A673 (cell line): ENCODE data around the gene FRAS1. TPM values are rescaled to one million over a fixed set of nuclear protein-coding genes. Genes with fewer than 3 reads are reported as not detected.

Source experiments
- BruUV-seq: library from RNA; stranded (reverse); fragments of 400-500 nt; replicated peaks from 2 replicates; lab custom pipeline; 2021; lab: Mats Ljungman, UMichigan
- CTCF ChIA-PET: fragments of 300-600 bp; sonication (Branson Sonifier 250); formaldehyde crosslinking; loops from one replicate; lab custom pipeline; 2022; ENCODE audit warnings: antibody characterized with exemption; lab: Charles Lee
- POLR2A ChIA-PET: fragments of 300-600 bp; sonication (Branson Sonifier 250); formaldehyde crosslinking; loops from one replicate; lab custom pipeline; 2022; ENCODE audit warnings: antibody characterized with exemption; ENCODE audit not compliant: low non-redundant PET; lab: Charles Lee
- DNase-seq: peaks from one replicate; pipeline ENCODE4 v3.0.0-alpha.2; 2015; ENCODE audit warnings: low spot score
- H3K27ac ChIP-seq: fragments of 200-600 bp; sonication (generic); 2 replicates; pipeline ENCODE4 v1.5.1; 2016; ENCODE audit warnings: mixed run types, low read depth, mild to moderate bottlenecking, mixed read lengths, antibody characterized with exemption, low read length; ENCODE audit not compliant: poor library complexity, severe bottlenecking
- H3K27me3 ChIP-seq: fragments of 200-600 bp; sonication (generic); replicated peaks from 2 replicates; pipeline ENCODE4 v1.6.1; 2017; ENCODE audit warnings: mixed run types, low read depth, mild to moderate bottlenecking, mixed read lengths, antibody characterized with exemption, low read length; ENCODE audit not compliant: insufficient read depth, poor library complexity
- H3K36me3 ChIP-seq: fragments of 200-600 bp; sonication (generic); 2 replicates; pipeline ENCODE4 v1.6.1; 2016; ENCODE audit warnings: mixed run types, mild to moderate bottlenecking, mixed read lengths, antibody characterized with exemption, low read length; ENCODE audit not compliant: insufficient read depth, poor library complexity, severe bottlenecking
- H3K4me1 ChIP-seq: fragments of 200-600 bp; sonication (generic); 2 replicates; pipeline ENCODE4 v1.6.1; 2017; ENCODE audit warnings: mixed run types, mild to moderate bottlenecking, mixed read lengths, antibody characterized with exemption, low read length; ENCODE audit not compliant: insufficient read depth, poor library complexity, severe bottlenecking
- H3K4me3 ChIP-seq: fragments of 200-600 bp; sonication (generic); 2 replicates; pipeline ENCODE4 v1.5.1; 2016; ENCODE audit warnings: low read depth, mixed run types, mild to moderate bottlenecking, mixed read lengths, low read length; ENCODE audit not compliant: poor library complexity, severe bottlenecking
- H3K9me3 ChIP-seq: fragments of 200-600 bp; sonication (generic); 2 replicates; pipeline ENCODE4 v1.6.1; 2016; ENCODE audit warnings: mixed run types, low read depth, mild to moderate bottlenecking, mixed read lengths, antibody characterized with exemption, low read length; ENCODE audit not compliant: poor library complexity, severe bottlenecking
- CTCF ChIP-seq: fragments of 300-800, 200-600 bp; sonication (generic); conservative IDR thresholded peaks from 2 replicates; pipeline ENCODE4 v1.5.1; 2017; ENCODE audit warnings: low read depth, mild to moderate bottlenecking, antibody characterized with exemption, low read length, moderate library complexity, mixed read lengths
- EZH2 ChIP-seq: fragments of 200-600 bp; sonication (generic); IDR thresholded peaks from 2 replicates; pipeline ENCODE4 v1.6.1; 2017; ENCODE audit warnings: borderline replicate concordance, low read depth, mild to moderate bottlenecking, mixed read lengths, antibody characterized with exemption, low read length; ENCODE audit not compliant: poor library complexity, severe bottlenecking
- intact Hi-C: fragments of 100-400 bp; cut with micrococcal nuclease; formaldehyde crosslinking; loops from one replicate; pipeline ENCODE4 v1.10.0; 2022; ENCODE audit not compliant: unreplicated experiment
- total RNA-seq: library from RNA; stranded (reverse); gene quantifications from 2 replicates; pipeline ENCODE4 v1.2.3, GENCODE V29; 2021

Gene FRAS1
- total RNA-seq, 1 experiment from 2014 or later, result 0.06 TPM

GRCh38 chr4:78296261-78296660 lies 239.1 kb downstream of the FRAS1 start:
- ChIA-PET CTCF (no interaction called here), POLR2A (no interaction called here)
- intact Hi-C loops, result no loop called here
- H3K27ac ChIP-seq, result no peak overlapping the region
- no peaks in the 10 kb centered on the region for H3K9me3 ChIP-seq
- H3K36me3 ChIP-seq, result no peaks in the 10 kb centered on the region
- BruUV-seq, result no TSS peak
- H3K4me1 ChIP-seq, result no peaks in the 10 kb centered on the region
- TF ChIP-seq CTCF, result no peak
- no peak for TF ChIP-seq EZH2
- H3K27me3 ChIP-seq, result no peaks in the 10 kb centered on the region
- no peak for DNase-seq
- H3K4me3 ChIP-seq, result no peak overlapping the region

- ChIA-PET POLR2A (no interaction called here), CTCF (no interaction called here)
- H3K9me3 ChIP-seq, result no peaks in the 10 kb centered on the region
- no peak overlapping the region for H3K4me3 ChIP-seq
- intact Hi-C loops, result no loop called here
- TF ChIP-seq EZH2, result no peak
- TF ChIP-seq CTCF, result no peak
- DNase-seq, result no peak
- BruUV-seq, result no TSS peak
- no peaks in the 10 kb centered on the region for H3K36me3 ChIP-seq
- no peaks in the 10 kb centered on the region for H3K4me1 ChIP-seq
- H3K27me3 ChIP-seq, result no peaks in the 10 kb centered on the region
- no peak overlapping the region for H3K27ac ChIP-seq
Observed at GRCh38 chr4:78297116-78297800, 240.1 kb downstream of the FRAS1 start.

- no TSS peak for BruUV-seq
- TF ChIP-seq EZH2 (no peak), CTCF (no peak)
- no peaks in the 10 kb centered on the region for H3K27me3 ChIP-seq
- DNase-seq, result no peak
- CTCF ChIA-PET, result no interaction called here
- no peaks in the 10 kb centered on the region for H3K4me1 ChIP-seq
- intact Hi-C loops, result no loop called here
- no peak overlapping the region for H3K27ac ChIP-seq
- no peak overlapping the region for H3K4me3 ChIP-seq
- no peaks in the 10 kb centered on the region for H3K9me3 ChIP-seq
- POLR2A ChIA-PET, result no interaction called here
- no peaks in the 10 kb centered on the region for H3K36me3 ChIP-seq
Observed at GRCh38 chr4:78298618-78299017, 241.5 kb downstream of the FRAS1 start.
